ENCODE data around the gene TAC3. TPM values are rescaled to one million over a fixed set of nuclear protein-coding genes. Genes with fewer than 3 reads are reported as not detected.
"Not testable (repeated sequence)": the region's sequence is repeated elsewhere in the genome, so short reads cannot be mapped to it uniquely, and the experiment has no call there.

The TAC3 gene
- total and polyA plus RNA-seq, 4 donors, result 2.6 to 8.1 (median 6.8) TPM

DNA sequence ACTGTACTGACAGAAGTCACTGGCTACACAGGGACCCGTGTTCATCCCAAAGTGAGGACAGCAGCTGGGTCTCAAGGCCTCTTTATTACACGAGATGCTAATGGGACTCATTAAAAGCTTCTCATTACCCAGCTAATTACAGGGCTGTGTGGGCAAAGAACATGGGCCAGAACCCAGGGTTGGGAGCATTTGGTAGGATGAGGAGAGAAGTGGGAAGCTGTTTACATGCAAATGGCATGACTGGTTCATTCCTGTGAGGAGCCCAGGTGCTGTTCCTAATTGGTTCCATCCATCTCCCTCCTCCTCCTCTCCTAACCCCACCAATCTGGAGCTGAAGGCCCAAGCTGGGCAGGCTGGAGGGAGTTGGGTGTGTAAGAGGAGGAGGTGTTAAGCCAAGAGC is 8.9 kb upstream of the TAC3 start:
- peaks cover 14% of the 10 kb centered on the region for H3K4me1 ChIP-seq (ENCODE audit: control insufficient read depth, insufficient read depth, low read length)
- peak in 2 of 6 donors; percentile 35 to 68 for DNase-seq (ENCODE audit: low read depth in 4 of 6, low spot score in 6 of 6)
- 10% methylated on average over 1 of the region's 2 CpGs for WGBS (ENCODE audit: insufficient coverage)

DNA sequence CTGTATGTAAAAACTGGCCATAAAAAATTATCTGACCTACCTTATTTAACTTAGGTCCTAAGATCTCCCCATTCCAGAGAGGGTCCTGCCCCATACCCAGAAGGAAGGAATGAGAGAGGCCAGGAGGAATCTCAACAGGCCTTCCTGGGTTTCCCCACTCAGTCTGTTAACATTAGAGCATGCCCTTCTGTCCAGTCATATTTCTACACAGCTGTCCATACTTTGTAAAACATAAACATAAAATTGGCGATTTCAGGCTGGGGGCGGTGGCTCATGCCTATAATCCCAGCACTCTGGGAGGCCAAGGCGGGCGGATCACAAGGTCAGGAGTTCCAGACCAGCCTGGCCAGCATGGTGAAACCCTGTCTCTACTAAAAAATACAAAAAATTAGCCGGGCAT is 6.0 kb upstream of the TAC3 start:
- not testable (repeated sequence) for DNase-seq (ENCODE audit: low read depth in 4 of 6, low spot score in 6 of 6); H3K27ac ChIP-seq (ENCODE audit: low read depth, low read length); H3K9me3 ChIP-seq (ENCODE audit: control insufficient read depth, insufficient read depth, low read length); H3K36me3 ChIP-seq (ENCODE audit: control insufficient read depth, insufficient read depth, low read length); H3K4me3 ChIP-seq (ENCODE audit: low read depth, low read length); H3K4me1 ChIP-seq (ENCODE audit: control insufficient read depth, insufficient read depth, low read length); H3K27me3 ChIP-seq (ENCODE audit: control insufficient read depth, insufficient read depth, low read length)
- 98% methylated on average over 4 of the region's 5 CpGs for WGBS (ENCODE audit: insufficient coverage)

More for the DNA sequence above, 8.9 kb upstream of the TAC3 start:
- no peaks in the 10 kb centered on the region for H3K9me3 ChIP-seq (ENCODE audit: control insufficient read depth, insufficient read depth, low read length)
- no peak overlapping the region for H3K4me3 ChIP-seq (ENCODE audit: low read depth, low read length)
- no peak overlapping the region for H3K27ac ChIP-seq (ENCODE audit: low read depth, low read length)
- H3K27me3 ChIP-seq (ENCODE audit: control insufficient read depth, insufficient read depth, low read length), result no peaks in the 10 kb centered on the region
- H3K36me3 ChIP-seq (ENCODE audit: control insufficient read depth, insufficient read depth, low read length), result no peaks in the 10 kb centered on the region

DNA sequence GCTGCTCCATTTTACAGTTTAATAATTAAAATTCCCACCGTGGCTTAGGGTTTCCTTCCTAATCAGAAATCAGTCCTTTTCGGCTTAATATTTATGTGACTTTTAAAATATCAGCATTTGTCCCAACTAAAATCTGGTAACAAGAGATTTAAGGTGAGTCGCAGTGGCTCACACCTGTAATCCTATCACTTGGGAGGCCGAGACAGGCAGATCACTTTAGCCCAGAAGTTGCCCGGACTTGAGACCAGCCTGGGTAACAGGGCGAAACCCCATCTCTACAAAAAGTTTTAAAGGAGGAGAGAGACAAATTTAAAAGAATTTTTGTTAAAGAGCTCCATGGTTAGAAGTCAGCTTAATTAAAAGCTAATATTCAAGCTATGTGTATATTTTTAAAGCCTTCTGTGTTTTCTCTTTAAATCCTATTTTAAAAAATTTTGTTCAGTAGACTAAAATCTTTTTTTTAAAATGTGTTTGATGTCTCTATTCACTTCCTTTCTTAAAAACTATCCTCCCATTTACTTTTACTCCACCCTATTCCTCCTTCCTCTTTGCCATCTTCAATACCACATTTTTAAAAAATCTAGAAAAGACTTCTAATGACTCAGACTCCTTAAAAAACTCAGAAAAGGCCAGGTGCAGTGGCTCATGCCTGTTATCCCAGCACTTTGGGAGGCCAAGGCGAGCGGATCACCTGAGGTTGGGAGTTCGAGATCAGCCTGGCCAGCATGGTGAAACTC is 3.8 kb upstream of the TAC3 start:
- no peak overlapping the region for H3K27ac ChIP-seq (ENCODE audit: low read depth, low read length)
- no peaks in the 10 kb centered on the region for H3K9me3 ChIP-seq (ENCODE audit: control insufficient read depth, insufficient read depth, low read length)
- no peak for DNase-seq (ENCODE audit: low read depth in 4 of 6, low spot score in 6 of 6)
- WGBS (ENCODE audit: insufficient coverage), result 100% methylated on average over 3 of the region's 9 CpGs
- no peak overlapping the region for H3K4me3 ChIP-seq (ENCODE audit: low read depth, low read length)
- no peaks in the 10 kb centered on the region for H3K4me1 ChIP-seq (ENCODE audit: control insufficient read depth, insufficient read depth, low read length)
- no peaks in the 10 kb centered on the region for H3K36me3 ChIP-seq (ENCODE audit: control insufficient read depth, insufficient read depth, low read length)
- peaks cover 2% of the 10 kb centered on the region for H3K27me3 ChIP-seq (ENCODE audit: control insufficient read depth, insufficient read depth, low read length)

DNA sequence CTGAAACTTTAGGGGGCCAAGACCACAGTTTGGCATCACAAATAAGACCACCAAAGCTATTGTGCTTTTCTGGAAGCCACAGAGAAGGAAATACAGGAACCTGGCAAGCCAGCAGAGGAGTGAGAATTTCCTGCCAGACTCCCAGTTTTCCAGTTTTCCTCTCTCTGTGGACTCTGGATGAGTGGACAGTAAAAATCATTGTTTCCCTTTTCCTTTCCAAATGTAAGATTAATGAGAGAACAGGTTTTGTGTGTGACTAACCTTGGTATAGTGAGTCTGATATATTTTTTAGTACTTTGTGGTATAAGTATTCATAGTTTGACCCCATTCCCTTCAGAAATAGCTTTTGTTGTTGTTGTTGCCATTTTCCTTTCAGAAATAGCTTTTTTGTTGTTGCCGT is 2.6 kb upstream of the TAC3 start:
- H3K27me3 ChIP-seq (ENCODE audit: control insufficient read depth, insufficient read depth, low read length), result peaks cover 2% of the 10 kb centered on the region
- 57% methylated on average over 1 of the region's 1 CpG for WGBS (ENCODE audit: insufficient coverage)
- no peak overlapping the region for H3K27ac ChIP-seq (ENCODE audit: low read depth, low read length)

DNA sequence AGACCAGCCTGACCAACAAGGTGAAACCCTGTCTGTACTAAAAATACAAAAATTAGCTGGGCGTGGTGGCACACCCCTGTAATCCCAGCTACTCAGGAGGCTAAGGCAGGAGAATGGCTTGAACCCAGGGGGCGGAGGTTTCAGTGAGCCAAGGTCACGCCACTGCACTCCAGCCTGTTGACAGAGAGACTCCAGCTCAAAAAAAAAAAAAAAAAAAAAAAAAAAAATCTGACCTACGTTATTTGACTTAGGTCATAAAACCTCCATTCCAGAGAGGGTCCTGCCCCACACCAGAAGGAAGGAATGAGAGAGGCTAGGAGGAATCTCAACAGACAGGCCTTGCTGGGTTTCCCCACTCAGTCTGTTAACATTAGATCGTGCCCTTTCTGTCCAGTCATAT is 2.0 kb upstream of the TAC3 start:
- 75% methylated on average over 1 of the region's 5 CpGs for WGBS (ENCODE audit: insufficient coverage)
- H3K27ac ChIP-seq (ENCODE audit: low read depth, low read length); DNase-seq (ENCODE audit: low read depth in 4 of 6, low spot score in 6 of 6): not testable (repeated sequence)

More for the DNA sequence above, 2.6 kb upstream of the TAC3 start:
- DNase-seq (ENCODE audit: low read depth in 4 of 6, low spot score in 6 of 6), result no peak
- Histone ChIP-seq H3K4me1 (ENCODE audit: control insufficient read depth, insufficient read depth, low read length) (no peaks in the 10 kb centered on the region), H3K36me3 (ENCODE audit: control insufficient read depth, insufficient read depth, low read length) (no peaks in the 10 kb centered on the region), H3K9me3 (ENCODE audit: control insufficient read depth, insufficient read depth, low read length) (no peaks in the 10 kb centered on the region), H3K4me3 (ENCODE audit: low read depth, low read length) (no peak overlapping the region)

DNA sequence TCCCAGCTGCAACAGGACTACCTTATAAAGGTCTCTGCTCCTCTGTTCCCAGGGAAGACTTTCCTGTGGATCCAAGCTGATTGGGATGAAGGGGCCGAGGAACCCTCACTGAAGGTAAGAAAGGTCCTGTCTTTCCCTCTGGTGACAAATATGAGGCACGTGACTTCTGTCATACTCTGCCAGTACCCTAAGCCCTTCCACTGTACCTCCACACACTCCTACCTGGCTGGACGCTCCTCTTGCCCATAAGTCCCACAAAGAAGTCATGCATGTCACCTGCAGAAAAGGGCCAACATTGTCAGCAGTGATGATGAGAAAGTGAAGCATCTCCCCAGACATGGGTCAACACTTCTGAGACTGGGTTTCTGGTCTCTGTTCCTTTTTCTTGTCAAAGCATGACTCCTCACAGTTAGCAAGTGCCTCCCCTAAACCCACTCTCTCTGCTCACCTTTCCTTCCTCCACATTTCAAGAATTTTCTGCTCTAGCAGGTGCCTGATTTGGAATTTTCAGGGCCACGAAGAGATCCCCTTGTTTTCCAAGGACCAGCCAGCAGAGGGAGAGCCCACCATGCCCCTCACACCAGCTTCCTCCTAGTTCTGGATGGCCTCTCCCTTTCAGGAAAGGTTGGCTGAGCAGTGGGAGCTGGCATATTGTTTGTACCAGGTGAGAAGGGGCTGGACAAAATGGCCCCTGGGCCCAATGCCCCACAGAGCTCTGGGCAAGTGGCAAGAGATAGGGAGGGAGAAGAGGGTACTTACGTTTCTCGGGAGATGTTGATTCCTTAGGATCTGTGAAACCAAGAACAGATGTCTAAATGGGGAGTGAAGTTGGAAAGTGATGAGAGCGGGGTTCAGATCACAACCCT is 3.5 kb downstream of the TAC3 start:
- WGBS (ENCODE audit: insufficient coverage), result 74% methylated on average over 4 of the region's 7 CpGs
- Histone ChIP-seq H3K4me1 (ENCODE audit: control insufficient read depth, insufficient read depth, low read length) (no peaks in the 10 kb centered on the region), H3K4me3 (ENCODE audit: low read depth, low read length) (no peak overlapping the region), H3K9me3 (ENCODE audit: control insufficient read depth, insufficient read depth, low read length) (no peaks in the 10 kb centered on the region), H3K27me3 (ENCODE audit: control insufficient read depth, insufficient read depth, low read length) (peaks cover 2% of the 10 kb centered on the region), H3K36me3 (ENCODE audit: control insufficient read depth, insufficient read depth, low read length) (no peaks in the 10 kb centered on the region), H3K27ac (ENCODE audit: low read depth, low read length) (no peak overlapping the region)
- no peak for DNase-seq (ENCODE audit: low read depth in 4 of 6, low spot score in 6 of 6)

More for the DNA sequence above, 2.0 kb upstream of the TAC3 start:
- not testable (repeated sequence) for H3K36me3 ChIP-seq (ENCODE audit: control insufficient read depth, insufficient read depth, low read length); H3K27me3 ChIP-seq (ENCODE audit: control insufficient read depth, insufficient read depth, low read length); H3K9me3 ChIP-seq (ENCODE audit: control insufficient read depth, insufficient read depth, low read length); H3K4me3 ChIP-seq (ENCODE audit: low read depth, low read length); H3K4me1 ChIP-seq (ENCODE audit: control insufficient read depth, insufficient read depth, low read length)

DNA sequence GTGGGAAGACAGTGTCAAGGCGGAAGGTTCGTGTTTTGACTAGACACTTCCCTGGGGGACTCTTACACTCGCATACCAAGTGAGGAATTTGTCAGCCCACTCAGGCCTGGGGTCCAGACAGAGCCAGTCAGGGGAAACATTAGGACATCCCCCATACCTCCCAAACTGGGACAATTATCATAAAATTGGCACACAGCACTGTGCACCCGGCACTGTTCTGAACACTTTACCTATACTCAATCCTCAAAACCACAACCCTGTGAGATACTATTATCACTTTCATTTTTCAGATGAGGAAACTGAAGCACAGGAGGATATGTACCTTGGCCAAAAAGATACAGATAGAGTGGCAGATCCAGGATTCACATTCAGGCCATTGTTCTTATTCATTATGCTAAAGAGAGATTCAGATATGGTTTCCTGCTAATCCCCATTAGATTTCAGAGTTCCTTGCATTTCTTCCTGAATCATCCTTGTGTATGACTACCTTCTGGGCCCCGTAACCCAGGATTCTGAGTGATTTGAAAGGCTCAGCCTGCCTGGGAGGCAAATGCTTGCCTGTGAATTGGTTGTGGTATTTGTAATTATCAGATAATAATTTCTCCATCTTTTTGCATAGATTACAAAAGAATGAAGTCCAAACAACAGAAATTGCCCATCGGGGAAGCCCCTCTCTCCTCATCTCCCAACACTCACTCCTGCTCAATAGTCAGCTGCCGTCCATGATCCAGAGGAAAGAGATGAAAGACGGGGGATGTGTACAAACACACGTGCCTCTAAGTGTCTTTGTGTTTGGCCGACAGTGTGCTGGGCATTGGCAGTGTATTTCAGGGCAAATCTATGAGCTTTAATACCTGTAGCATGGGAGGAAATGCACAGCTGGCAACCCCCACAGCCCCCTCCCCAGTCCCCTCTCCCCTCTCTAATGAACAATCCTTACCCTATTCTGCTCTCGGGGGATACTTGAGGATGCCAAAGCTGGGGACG is 4.6 kb downstream of the TAC3 start:
- Histone ChIP-seq H3K27ac (ENCODE audit: low read depth, low read length) (no peak overlapping the region), H3K9me3 (ENCODE audit: control insufficient read depth, insufficient read depth, low read length) (no peaks in the 10 kb centered on the region), H3K36me3 (ENCODE audit: control insufficient read depth, insufficient read depth, low read length) (no peaks in the 10 kb centered on the region), H3K4me1 (ENCODE audit: control insufficient read depth, insufficient read depth, low read length) (peaks cover 3% of the 10 kb centered on the region), H3K4me3 (ENCODE audit: low read depth, low read length) (no peak overlapping the region), H3K27me3 (ENCODE audit: control insufficient read depth, insufficient read depth, low read length) (peaks cover 2% of the 10 kb centered on the region)
- no peak for DNase-seq (ENCODE audit: low read depth in 4 of 6, low spot score in 6 of 6)
- WGBS (ENCODE audit: insufficient coverage), result 38% methylated on average over 4 of the region's 12 CpGs

DNA sequence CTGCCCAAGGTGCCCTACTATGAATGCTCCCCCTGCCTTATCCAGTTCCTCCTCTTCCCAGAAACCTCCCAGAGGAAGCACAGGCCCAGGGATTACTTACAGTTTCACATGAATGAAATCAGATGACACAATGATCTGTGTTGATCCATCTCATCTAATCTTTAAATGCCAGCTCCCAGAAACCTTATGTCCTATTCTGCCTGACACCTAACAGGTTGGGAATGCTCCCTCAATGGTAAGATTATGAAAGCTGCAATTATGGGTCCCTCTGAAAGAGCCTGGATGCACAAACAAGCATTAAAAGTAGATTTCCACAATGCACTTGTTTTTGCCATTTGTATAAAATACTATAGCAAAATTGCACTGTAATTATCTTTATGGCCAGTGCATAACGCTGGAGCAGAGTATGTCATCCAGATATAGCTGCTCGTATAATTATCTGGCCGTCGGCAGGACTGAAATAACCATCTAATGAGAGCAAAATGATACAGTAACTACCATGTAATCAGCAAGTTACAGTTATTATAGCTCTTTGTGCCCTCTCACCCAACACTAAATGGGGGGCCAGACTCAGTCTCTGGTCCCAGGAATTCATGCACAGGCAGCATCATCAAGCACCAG is 5.6 kb downstream of the TAC3 start:
- Histone ChIP-seq H3K9me3 (ENCODE audit: control insufficient read depth, insufficient read depth, low read length) (no peaks in the 10 kb centered on the region), H3K4me1 (ENCODE audit: control insufficient read depth, insufficient read depth, low read length) (peaks cover 5% of the 10 kb centered on the region), H3K36me3 (ENCODE audit: control insufficient read depth, insufficient read depth, low read length) (no peaks in the 10 kb centered on the region), H3K27ac (ENCODE audit: low read depth, low read length) (no peak overlapping the region), H3K27me3 (ENCODE audit: control insufficient read depth, insufficient read depth, low read length) (peaks cover 2% of the 10 kb centered on the region), H3K4me3 (ENCODE audit: low read depth, low read length) (no peak overlapping the region)
- peak in 1 of 6 donors; percentile 64 for DNase-seq (ENCODE audit: low read depth in 4 of 6, low spot score in 6 of 6)
- WGBS (ENCODE audit: insufficient coverage), result no CpG with 5 or more reads among the region's 4 CpGs

All from spinal cord (tissue), 10 donors.